Chondrocyte (in vitro differentiated cells): ENCODE data around the gene PIK3CD. TPM values are rescaled to one million over a fixed set of nuclear protein-coding genes. Genes with fewer than 3 reads are reported as not detected.

ENCODE experiments used
- DNase-seq: peaks from one replicate; pipeline ENCODE4 v3.0.0; 2021; ENCODE audit warnings: mixed read lengths, low spot score
- H3K27ac Mint-ChIP-seq: one replicate; pipeline ENCODE4 v1.8.0; 2021; ENCODE audit warnings: mild to moderate bottlenecking, moderate library complexity, mixed read lengths; ENCODE audit not compliant: unreplicated experiment
- H3K27me3 Mint-ChIP-seq: 2 replicates; pipeline ENCODE4 v1.8.0; 2021; ENCODE audit warnings: low read depth, mixed read lengths
- H3K36me3 Mint-ChIP-seq: 2 replicates; pipeline ENCODE4 v1.8.0; 2021; ENCODE audit warnings: low read depth, mixed read lengths
- H3K4me1 Mint-ChIP-seq: 2 replicates; pipeline ENCODE4 v1.8.0; 2021; ENCODE audit warnings: low read depth, mild to moderate bottlenecking, mixed read lengths
- H3K4me3 Mint-ChIP-seq: one replicate; pipeline ENCODE4 v1.8.0; 2021; ENCODE audit warnings: mild to moderate bottlenecking, moderate library complexity, mixed read lengths; ENCODE audit not compliant: unreplicated experiment
- H3K9me3 Mint-ChIP-seq: 2 replicates; pipeline ENCODE4 v1.8.0; 2021; ENCODE audit warnings: low read depth, mixed read lengths
- CTCF ChIP-seq: fragments of 200-600 bp; sonication (generic); IDR thresholded peaks from 2 replicates; pipeline ENCODE4 v1.5.0; 2021; ENCODE audit warnings: antibody characterized with exemption, mild to moderate bottlenecking, moderate library complexity
- total RNA-seq: library from RNA; stranded (reverse); gene quantifications from 3 replicates; pipeline ENCODE4 v1.2.1, GENCODE V29; 2021

PIK3CD gene
- total RNA-seq, 1 donor from 2014 or later, result 4.3 TPM

- Mint-ChIP-seq H3K4me1 (peaks cover 5% of the 10 kb centered on the region), H3K36me3 (no peaks in the 10 kb centered on the region), H3K9me3 (no peaks in the 10 kb centered on the region), H3K4me3 (no peak overlapping the region), H3K27ac (no peak overlapping the region), H3K27me3 (no peaks in the 10 kb centered on the region)
- TF ChIP-seq CTCF, result no peak
- no peak for DNase-seq
Measured at GRCh38 chr1:9714257-9714718, 62.8 kb downstream of the PIK3CD start.

- no peak for DNase-seq
- H3K27ac Mint-ChIP-seq, result no peak overlapping the region
- no peak overlapping the region for H3K4me3 Mint-ChIP-seq
- no peaks in the 10 kb centered on the region for H3K27me3 Mint-ChIP-seq
- no peak for TF ChIP-seq CTCF
- peaks cover 7% of the 10 kb centered on the region for H3K4me1 Mint-ChIP-seq
- H3K9me3 Mint-ChIP-seq, result no peaks in the 10 kb centered on the region
- no peaks in the 10 kb centered on the region for H3K36me3 Mint-ChIP-seq
Measured at GRCh38 chr1:9715536-9716226, 64.2 kb downstream of the PIK3CD start.

GRCh38 chr1:9716404-9717192, 65.1 kb downstream of the PIK3CD start:
- DNase-seq, result no peak
- Mint-ChIP-seq H3K27ac (no peak overlapping the region), H3K9me3 (no peaks in the 10 kb centered on the region), H3K27me3 (no peaks in the 10 kb centered on the region), H3K4me3 (no peak overlapping the region), H3K4me1 (peaks cover 7% of the 10 kb centered on the region), H3K36me3 (no peaks in the 10 kb centered on the region)
- no peak for TF ChIP-seq CTCF

- no peak for DNase-seq
- Mint-ChIP-seq H3K27ac (no peak overlapping the region), H3K36me3 (no peaks in the 10 kb centered on the region), H3K9me3 (no peaks in the 10 kb centered on the region), H3K4me1 (peaks cover 7% of the 10 kb centered on the region), H3K4me3 (no peak overlapping the region), H3K27me3 (no peaks in the 10 kb centered on the region)
- TF ChIP-seq CTCF, result no peak
Measured at GRCh38 chr1:9717193-9718005, 65.9 kb downstream of the PIK3CD start.
